ES-I3 (cell line): ENCODE results near the gene USH2A.

Experiments used
- H3K36me3 ChIP-seq: 2 replicates; pipeline ENCODE4 v1.6.1; 2013; ENCODE audit warnings: mild to moderate bottlenecking, low read length, control low read depth, moderate library complexity; ENCODE audit not compliant: insufficient read depth
- H3K4me1 ChIP-seq: 2 replicates; pipeline ENCODE4 v1.6.1; 2013; ENCODE audit warnings: mild to moderate bottlenecking, control low read depth, low read length; ENCODE audit not compliant: insufficient read depth
- H3K9ac ChIP-seq: 2 replicates; pipeline ENCODE4 v1.6.1; 2013; ENCODE audit warnings: low read depth, mild to moderate bottlenecking, low read length, moderate library complexity
- H3K9me3 ChIP-seq: 2 replicates; pipeline ENCODE4 v1.6.1; 2013; ENCODE audit warnings: mild to moderate bottlenecking, low read length, moderate library complexity; ENCODE audit not compliant: control insufficient read depth, insufficient read depth

The USH2A gene

DNA sequence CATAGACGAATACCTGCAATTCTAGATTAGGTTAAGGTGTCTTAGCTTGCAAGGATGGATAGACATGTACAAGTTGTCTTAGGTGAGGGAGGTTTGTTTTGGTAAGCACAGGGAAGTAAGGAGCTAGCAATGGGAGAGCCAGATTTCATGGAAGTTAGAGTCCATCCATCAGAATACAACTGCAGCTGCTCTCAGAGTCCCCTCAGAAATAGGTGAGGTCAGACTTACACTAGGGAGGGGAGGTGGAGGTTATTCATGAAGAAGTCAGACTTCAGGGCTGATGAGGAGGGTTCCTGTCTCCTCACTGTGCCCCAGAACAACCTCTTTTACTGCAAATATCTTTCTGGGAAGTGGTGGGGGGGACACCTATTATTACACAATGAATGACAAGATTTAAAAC is 770.9 kb downstream of the USH2A start:
- peaks cover 21% of the 10 kb centered on the region; the same call in 1 of the 2 replicates for H3K4me1 ChIP-seq
- H3K9me3 ChIP-seq = no peaks in the 10 kb centered on the region
- H3K36me3 ChIP-seq = no peaks in the 10 kb centered on the region
- H3K9ac ChIP-seq = no peak overlapping the region

DNA sequence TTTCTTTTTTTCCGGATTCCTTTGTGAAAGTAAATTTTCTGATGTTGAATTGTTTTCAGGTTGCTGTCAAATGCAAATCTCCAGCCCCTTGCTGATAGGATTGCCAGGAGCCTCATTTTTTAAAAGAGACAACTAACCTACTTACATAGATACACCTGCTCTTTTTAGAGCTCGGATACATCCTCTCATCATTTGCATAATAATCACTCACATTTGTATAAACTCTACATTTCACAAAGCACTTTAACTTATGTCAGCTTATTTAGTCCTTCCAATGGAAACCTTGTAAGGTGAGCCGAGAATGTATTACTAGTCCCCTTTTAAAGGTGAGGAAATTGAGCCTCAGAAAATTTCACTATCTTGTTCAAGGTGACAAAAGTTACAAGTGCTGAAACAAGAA is 771.4 kb downstream of the USH2A start:
- H3K36me3 ChIP-seq = no peaks in the 10 kb centered on the region
- H3K9me3 ChIP-seq = no peaks in the 10 kb centered on the region
- H3K4me1 ChIP-seq = peaks cover 21% of the 10 kb centered on the region; the same call in 1 of the 2 replicates
- H3K9ac ChIP-seq = no peak overlapping the region

DNA sequence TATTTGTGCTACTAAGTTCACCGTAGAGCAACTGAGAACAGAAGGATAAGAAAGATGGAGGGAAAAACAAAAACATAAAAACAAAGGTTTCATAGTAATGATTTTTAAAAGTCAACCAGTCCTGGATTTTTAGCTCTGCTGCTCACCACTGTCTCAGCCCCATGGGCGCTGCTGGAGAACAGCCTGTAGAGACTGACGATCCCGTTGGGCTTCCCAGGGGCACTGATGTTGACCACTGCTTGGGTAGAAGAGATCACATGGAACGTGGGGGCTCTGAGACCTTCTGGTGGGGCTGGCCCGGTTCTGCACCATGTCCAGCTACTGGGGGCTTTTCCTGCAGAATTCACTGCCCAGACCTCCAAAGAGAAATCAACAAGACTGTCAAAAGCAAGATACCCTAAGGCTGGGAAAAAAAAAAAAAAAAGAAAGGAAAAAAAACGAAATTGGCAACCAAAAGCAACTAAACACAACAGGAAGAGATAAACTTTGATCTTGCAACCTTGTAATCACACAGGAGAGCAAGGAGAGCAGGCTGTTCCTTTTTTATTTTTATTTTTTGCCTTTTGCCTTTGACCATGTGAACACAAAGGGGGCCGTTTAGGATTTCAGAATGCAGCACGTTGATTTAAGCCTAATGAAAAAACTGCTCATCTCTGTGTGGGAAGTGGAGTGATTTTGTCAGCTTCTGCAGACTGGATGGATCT is 772.6 kb downstream of the USH2A start:
- Histone ChIP-seq H3K4me1 (peaks cover 21% of the 10 kb centered on the region; the same call in 1 of the 2 replicates), H3K9ac (no peak overlapping the region)

DNA sequence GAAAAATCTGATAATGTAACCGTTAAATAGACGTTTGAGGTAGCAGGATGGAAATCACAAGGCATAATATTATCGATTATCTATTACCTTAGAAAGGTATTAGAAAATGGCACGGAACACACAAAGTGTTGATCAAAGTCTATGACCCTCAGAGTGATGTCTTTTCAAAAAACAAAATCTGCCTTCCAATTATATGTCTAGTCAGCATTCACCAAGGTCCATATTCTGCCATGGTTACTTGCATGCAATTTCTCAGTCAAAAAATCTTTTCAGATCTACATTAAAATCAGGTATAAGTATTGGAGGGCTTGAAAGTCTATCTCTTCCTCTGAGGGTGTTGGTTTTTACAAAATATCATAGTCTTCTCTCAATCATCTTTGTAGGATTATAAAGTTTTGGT is 774.3 kb downstream of the USH2A start:
- Histone ChIP-seq H3K36me3 (no peaks in the 10 kb centered on the region), H3K9ac (no peak overlapping the region), H3K4me1 (peaks cover 21% of the 10 kb centered on the region; the same call in 1 of the 2 replicates), H3K9me3 (no peaks in the 10 kb centered on the region)

More for the DNA sequence above, 772.6 kb downstream of the USH2A start:
- H3K9me3 ChIP-seq = no peaks in the 10 kb centered on the region
- H3K36me3 ChIP-seq = no peaks in the 10 kb centered on the region

DNA sequence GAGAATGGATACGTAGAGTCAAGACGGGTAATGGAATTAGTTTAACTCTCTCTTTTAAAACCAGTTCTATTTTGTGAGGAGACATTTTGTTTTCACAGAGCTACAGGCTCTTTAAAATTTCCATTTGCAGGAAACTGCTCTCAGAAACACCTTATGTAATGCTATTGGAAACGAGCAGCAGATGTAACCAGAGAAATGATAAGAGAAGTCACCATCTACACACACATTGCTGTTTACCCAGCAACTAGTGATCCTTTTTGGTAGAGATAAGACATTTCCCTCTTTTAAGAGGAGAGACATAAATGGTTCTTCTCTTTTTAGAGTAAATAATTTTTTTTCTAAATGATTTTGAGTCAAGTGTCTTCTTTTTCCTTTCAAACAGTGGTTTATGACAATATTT is 775.5 kb downstream of the USH2A start:
- peaks cover 15% of the 10 kb centered on the region; the same call in 1 of the 2 replicates for H3K4me1 ChIP-seq
- no peaks in the 10 kb centered on the region for H3K9me3 ChIP-seq
- H3K36me3 ChIP-seq = no peaks in the 10 kb centered on the region
- H3K9ac ChIP-seq = no peak overlapping the region

DNA sequence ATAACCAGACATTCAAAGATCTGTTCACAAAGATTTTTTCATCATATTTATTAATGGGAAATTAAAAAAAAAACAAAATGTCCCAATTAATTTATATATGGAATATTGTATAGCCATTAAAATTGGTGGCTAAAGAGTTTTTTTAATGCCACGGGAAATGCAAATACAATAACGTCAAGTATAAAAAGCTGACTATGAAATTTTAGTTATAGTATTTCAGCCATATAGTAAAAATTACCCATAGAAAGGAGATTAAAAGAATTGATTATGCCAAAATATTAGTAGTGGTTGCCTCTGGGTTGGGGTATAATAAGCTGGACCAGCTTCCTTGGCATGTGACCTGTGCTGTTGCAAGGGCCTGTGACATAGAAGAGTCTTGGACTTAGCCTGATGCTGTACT is 777.4 kb downstream of the USH2A start:
- no peak overlapping the region for H3K9ac ChIP-seq
- H3K9me3 ChIP-seq = no peaks in the 10 kb centered on the region
- H3K4me1 ChIP-seq = peaks cover 7% of the 10 kb centered on the region; the same call in 1 of the 2 replicates
- H3K36me3 ChIP-seq = no peaks in the 10 kb centered on the region

DNA sequence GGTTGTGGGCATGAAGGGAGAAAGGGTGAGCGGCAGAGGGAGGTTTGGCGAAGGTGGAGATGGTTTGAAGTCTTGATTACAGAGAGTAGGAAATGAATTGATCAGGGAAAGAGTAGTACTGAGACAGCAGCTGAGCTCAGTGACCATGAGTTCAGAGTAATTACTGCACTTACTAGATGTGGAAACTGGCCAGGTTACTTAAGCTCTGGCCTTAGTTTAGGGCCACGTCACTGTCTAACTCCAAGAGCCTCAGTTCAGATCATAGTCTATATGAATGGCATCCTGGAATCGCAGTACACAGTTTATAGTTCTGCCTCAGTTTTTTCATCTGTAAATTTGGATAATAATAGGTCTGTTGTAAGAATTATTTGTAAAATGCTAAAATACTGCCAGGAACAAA is 778.1 kb downstream of the USH2A start:
- H3K9ac ChIP-seq = no peak overlapping the region
- no peaks in the 10 kb centered on the region for H3K36me3 ChIP-seq
- H3K4me1 ChIP-seq = peaks cover 5% of the 10 kb centered on the region; the same call in 1 of the 2 replicates
- H3K9me3 ChIP-seq = no peaks in the 10 kb centered on the region

GRCh38 chr1:215643592-215644321 is 779.5 kb downstream of the USH2A start:
- no peak overlapping the region for H3K9ac ChIP-seq

GRCh38 chr1:215640429-215641148 is 782.7 kb downstream of the USH2A start:
- Histone ChIP-seq H3K9me3 (no peaks in the 10 kb centered on the region), H3K9ac (no peak overlapping the region), H3K36me3 (no peaks in the 10 kb centered on the region), H3K4me1 (peaks cover 5% of the 10 kb centered on the region; the same call in 1 of the 2 replicates)

More at GRCh38 chr1:215643592-215644321, 779.5 kb downstream of the USH2A start:
- no peaks in the 10 kb centered on the region for H3K36me3 ChIP-seq
- H3K9me3 ChIP-seq = no peaks in the 10 kb centered on the region
- H3K4me1 ChIP-seq = peaks cover 5% of the 10 kb centered on the region; the same call in 1 of the 2 replicates

DNA sequence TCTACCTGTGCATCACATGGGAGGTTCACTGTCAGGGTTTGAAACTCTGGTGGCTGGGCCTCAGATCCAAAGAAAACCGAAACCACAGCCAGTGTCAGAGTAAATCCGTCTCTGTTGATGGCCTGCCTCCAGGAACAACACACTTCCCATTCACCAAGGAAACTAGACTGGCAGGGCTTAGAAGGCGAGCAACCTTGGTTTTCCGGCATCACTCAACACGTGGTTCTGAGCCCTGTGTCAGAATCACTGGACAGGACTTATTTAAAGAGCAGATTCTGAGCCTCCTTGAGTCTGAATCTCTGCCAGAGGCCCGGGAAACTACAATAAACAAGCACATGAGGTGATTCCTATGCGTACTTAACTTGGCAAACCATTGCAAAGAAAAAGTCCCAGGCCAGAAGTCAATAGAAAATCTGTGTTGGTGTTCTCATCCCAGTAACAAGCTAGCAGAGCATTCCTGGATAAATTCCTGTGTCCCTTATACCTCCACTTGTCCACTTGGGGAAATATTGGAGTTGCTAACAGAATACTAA is 786.1 kb downstream of the USH2A start:
- Histone ChIP-seq H3K9me3 (peaks cover 5% of the 10 kb centered on the region; the same call in 1 of the 2 replicates), H3K9ac (no peak overlapping the region), H3K36me3 (no peaks in the 10 kb centered on the region), H3K4me1 (peaks cover 5% of the 10 kb centered on the region; the same call in 1 of the 2 replicates)

- peaks cover 5% of the 10 kb centered on the region; the same call in 1 of the 2 replicates for H3K9me3 ChIP-seq
- no peaks in the 10 kb centered on the region for H3K36me3 ChIP-seq
These were observed 786.8 kb downstream of the USH2A start for GRCh38 chr1:215636258-215636965.

GRCh38 chr1:215635827-215636226 is 787.4 kb downstream of the USH2A start:
- H3K36me3 ChIP-seq = no peaks in the 10 kb centered on the region
- peaks cover 5% of the 10 kb centered on the region; the same call in 1 of the 2 replicates for H3K4me1 ChIP-seq
- peaks cover 5% of the 10 kb centered on the region; the same call in 1 of the 2 replicates for H3K9me3 ChIP-seq
- H3K9ac ChIP-seq = no peak overlapping the region

More at GRCh38 chr1:215636258-215636965, 786.8 kb downstream of the USH2A start:
- Histone ChIP-seq H3K4me1 (peaks cover 5% of the 10 kb centered on the region; the same call in 1 of the 2 replicates), H3K9ac (no peak overlapping the region)

DNA sequence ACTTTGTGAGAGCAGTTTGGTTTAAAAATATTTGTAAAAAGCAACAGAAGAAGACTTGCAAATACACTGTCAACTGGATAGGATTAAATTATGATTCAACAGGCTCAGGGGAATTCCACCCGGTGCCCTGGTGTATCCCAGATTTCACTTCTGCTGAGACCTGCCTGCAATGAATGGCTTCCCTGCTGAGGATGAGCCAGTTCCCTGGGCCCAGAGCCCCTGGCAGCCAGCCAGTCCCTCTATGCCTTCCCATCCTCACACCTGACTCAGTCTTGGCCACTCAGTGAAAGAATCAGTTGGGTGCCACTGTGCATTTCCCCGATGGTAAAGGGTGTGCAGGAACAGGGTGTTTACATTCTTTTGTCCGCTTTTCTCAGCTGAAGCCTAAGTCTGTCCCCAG is 791.8 kb downstream of the USH2A start:
- no peaks in the 10 kb centered on the region for H3K36me3 ChIP-seq

More for the DNA sequence above, 791.8 kb downstream of the USH2A start:
- H3K4me1 ChIP-seq = peaks cover 3% of the 10 kb centered on the region; the same call in 1 of the 2 replicates
- peaks cover 5% of the 10 kb centered on the region; the same call in 1 of the 2 replicates for H3K9me3 ChIP-seq
- no peak overlapping the region for H3K9ac ChIP-seq
